Endothelial cell of umbilical vein (primary cell): ENCODE results near the gene CCR2. TPM values are rescaled to one million over a fixed set of nuclear protein-coding genes. Genes with fewer than 3 reads are reported as not detected.

Experiments used
- BruUV-seq: library from RNA; stranded (reverse); fragments of 400-500 nt; replicated peaks from 2 replicates; lab custom pipeline; 2021; lab: Mats Ljungman, UMichigan
- CTCF ChIA-PET: fragments of 300-600, 350-600 bp; sonication (Branson Sonifier 250); formaldehyde crosslinking; loops from one replicate; lab custom pipeline; 2021; ENCODE audit warnings: antibody characterized with exemption, inconsistent platforms; lab: Charles Lee
- POLR2A ChIA-PET: fragments of 300-600, 350-600 bp; sonication (Branson Sonifier 250); formaldehyde crosslinking; loops from one replicate; lab custom pipeline; 2021; ENCODE audit warnings: antibody characterized with exemption, inconsistent platforms; lab: Charles Lee
- DNase-seq: peaks from one replicate; pipeline ENCODE4 v3.0.0-alpha.2; 2011; ENCODE audit warnings: low read depth, low spot score
- FAIRE-seq: peaks from 2 replicates; lab custom pipeline; 2011; peaks lifted over from hg19 to GRCh38; lab: Jason Lieb, UNC
- H2AFZ ChIP-seq: 2 replicates; pipeline ENCODE4 v1.6.0; 2012; ENCODE audit warnings: low read depth, low read length, control low read depth, inconsistent platforms
- H3K27ac ChIP-seq: 2 replicates; pipeline ENCODE4 v1.5.1; 2011; ENCODE audit warnings: low read depth, mild to moderate bottlenecking, control low read depth, low read length, moderate library complexity; ENCODE audit not compliant: insufficient read depth
- H3K27me3 ChIP-seq, 2 experiments: 2 replicates each; pipeline versions ENCODE4 v1.6.0 to v1.6.1; 2011; ENCODE audit warnings: low read length in 2 of 2, mixed read lengths in 1 of 2; ENCODE audit not compliant: control insufficient read depth in 2 of 2, insufficient read depth in 2 of 2
- H3K36me3 ChIP-seq, 2 experiments: 2 replicates in 1 of 2; 3 replicates in 1 of 2; pipeline ENCODE4 v1.5.1; 2011; ENCODE audit warnings: low read length in 2 of 2, mild to moderate bottlenecking in 1 of 2, moderate library complexity in 1 of 2; ENCODE audit not compliant: control insufficient read depth in 2 of 2, insufficient read depth in 2 of 2; ENCODE audit errors: extremely low read depth in 1 of 2
- H3K4me1 ChIP-seq: 3 replicates; pipeline ENCODE4 v1.5.1; 2011; ENCODE audit warnings: mild to moderate bottlenecking, low read length; ENCODE audit not compliant: control insufficient read depth, insufficient read depth; ENCODE audit errors: extremely low read depth
- H3K4me2 ChIP-seq: 2 replicates; pipeline ENCODE4 v1.6.1; 2011; ENCODE audit warnings: low read length, control low read depth, mixed read lengths; ENCODE audit not compliant: insufficient read depth
- H3K4me3 ChIP-seq, 3 experiments: fragments of 200-600 bp in 1 of 3; sonication (generic), shearing (Covaris generic) in 1 of 3; replicated peaks in 1 of 3; 2 replicates each; pipeline ENCODE4 v1.5.1; 2011 to 2016; ENCODE audit warnings: control low read depth in 3 of 3, low read length in 3 of 3, mild to moderate bottlenecking in 2 of 3, inconsistent platforms in 1 of 3, low read depth in 1 of 3, moderate library complexity in 1 of 3; ENCODE audit not compliant: insufficient read depth in 1 of 3
- H3K79me2 ChIP-seq: 2 replicates; pipeline ENCODE4 v1.6.0; 2012; ENCODE audit warnings: low read length, inconsistent platforms; ENCODE audit not compliant: control insufficient read depth, insufficient read depth
- H3K9ac ChIP-seq: replicated peaks from 2 replicates; pipeline ENCODE3; 2011; ENCODE audit warnings: low read length, control low read depth; ENCODE audit not compliant: insufficient read depth; ENCODE audit errors: extremely low read depth
- H3K9me1 ChIP-seq: replicated peaks from 3 replicates; pipeline ENCODE4 v1.6.0; 2011; ENCODE audit warnings: mild to moderate bottlenecking, low read length; ENCODE audit not compliant: control insufficient read depth, insufficient read depth; ENCODE audit errors: extremely low read depth
- H3K9me3 ChIP-seq: replicated peaks from 2 replicates; pipeline ENCODE4 v1.5.1; 2012; ENCODE audit warnings: low read length, inconsistent platforms; ENCODE audit not compliant: control insufficient read depth, insufficient read depth
- H4K20me1 ChIP-seq: replicated peaks from 2 replicates; pipeline ENCODE3; 2011; ENCODE audit warnings: mild to moderate bottlenecking, low read length; ENCODE audit not compliant: control insufficient read depth, insufficient read depth; ENCODE audit errors: extremely low read depth
- EZH2 ChIP-seq: IDR thresholded peaks from 2 replicates; pipeline ENCODE4 v1.6.1; 2012; ENCODE audit warnings: borderline replicate concordance, low read depth, mild to moderate bottlenecking, moderate library complexity, low read length, inconsistent platforms; ENCODE audit not compliant: severe bottlenecking
- FOS ChIP-seq: IDR thresholded peaks from 2 replicates; pipeline ENCODE4 v1.6.1; 2011; ENCODE audit warnings: mild to moderate bottlenecking, low read length, moderate library complexity, borderline replicate concordance; ENCODE audit not compliant: insufficient read depth
- JUN ChIP-seq: IDR thresholded peaks from 2 replicates; pipeline ENCODE4 v1.6.1; 2011; ENCODE audit warnings: borderline replicate concordance, low read depth; ENCODE audit not compliant: insufficient read length, insufficient read depth
- MAX ChIP-seq: IDR thresholded peaks from 2 replicates; pipeline ENCODE4 v1.6.1; 2011; ENCODE audit not compliant: insufficient read depth, insufficient read length
- POLR2A ChIP-seq: IDR thresholded peaks from 2 replicates; pipeline ENCODE4 v1.6.1; 2012; ENCODE audit warnings: low read depth, mild to moderate bottlenecking, control low read depth, low read length
- dilution Hi-C: fragments of 300-500 bp; cut with MboI; formaldehyde crosslinking; loops from one replicate; pipeline ENCODE4 v1.15.0; 2019; ENCODE audit warnings: low sequenced_read_pairs; ENCODE audit not compliant: extremely low pct_ligation_motif_present
- intact Hi-C: fragments of 100-400 bp; cut with micrococcal nuclease; formaldehyde crosslinking; loops from one replicate; pipeline ENCODE4 v1.10.0; 2022
- polyA plus RNA-seq, 4 experiments: library from polyadenylated mRNA; depleted of rRNA in 3 of 4; stranded (reverse) in 3 of 4; unstranded in 1 of 4; fragments of >200 nt; gene quantifications; 2 replicates each; pipeline versions ENCODE4 v1.2.1 to v1.2.3, GENCODE V29; 2011 to 2012; ENCODE audit warnings: missing spikeins in 1 of 4
- total RNA-seq: library from RNA; stranded (reverse); gene quantifications from 2 replicates; pipeline ENCODE4 v1.2.3, GENCODE V29; 2021
- TF ChIP-seq, protein P1 (sequence below), 2 donors: IDR thresholded peaks; 1 replicate in 1 of 2; 2 replicates in 1 of 2; pipeline ENCODE4 v1.5.1; 2011; ENCODE audit warnings: low read length in 2 of 2, mild to moderate bottlenecking in 2 of 2, moderate library complexity in 2 of 2, control low read depth in 1 of 2, inconsistent platforms in 1 of 2, low read depth in 1 of 2; ENCODE audit not compliant: insufficient read depth in 1 of 2; ENCODE audit errors: extremely low read depth in 1 of 2

Gene CCR2
- total and polyA plus RNA-seq, 2 donors (not counting 3 experiments of a cell fraction or from before 2014, with no cell fraction given) = not detected

DNA sequence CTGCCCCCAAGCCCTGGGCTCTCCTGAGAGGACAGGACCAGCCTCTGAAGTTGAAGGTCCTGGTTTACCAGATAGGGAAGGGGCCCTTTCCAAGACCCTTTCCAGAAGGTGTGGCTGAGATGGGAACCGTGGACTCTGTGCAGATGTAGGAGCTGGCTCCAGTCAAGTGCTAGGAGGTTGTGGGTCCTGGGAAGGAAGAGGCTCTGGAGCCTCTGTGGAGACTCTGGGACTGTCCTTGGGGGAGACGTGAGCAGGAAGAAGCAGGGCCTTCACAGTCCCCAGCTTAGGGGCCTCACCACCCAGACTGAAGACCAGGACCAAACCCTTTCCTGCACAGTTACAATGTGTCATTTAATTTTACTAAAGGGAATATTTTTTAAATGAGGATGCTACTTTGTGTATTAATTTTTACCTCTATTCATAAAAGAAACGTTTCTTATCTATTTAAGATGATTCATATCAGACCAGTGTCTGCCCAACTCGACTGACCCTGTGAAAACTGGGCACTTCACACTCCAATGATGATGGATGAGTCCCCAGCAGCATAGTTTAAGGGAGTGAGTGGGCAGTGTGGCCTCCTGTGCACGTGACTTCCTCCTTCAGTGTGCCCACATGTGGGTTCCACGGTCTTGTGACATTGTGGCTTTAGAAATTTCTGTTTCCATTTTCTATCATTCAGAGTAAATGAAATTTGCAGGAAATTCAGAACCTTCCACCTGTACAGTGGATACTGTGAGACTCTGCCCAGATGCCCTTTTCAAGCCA is 42.0 kb downstream of the CCR2 start:
- TF ChIP-seq FOS (no peak), EZH2 (no peak), POLR2A (no peak), JUN (no peak), MAX (no peak)
- TF ChIP-seq, protein P1, sequence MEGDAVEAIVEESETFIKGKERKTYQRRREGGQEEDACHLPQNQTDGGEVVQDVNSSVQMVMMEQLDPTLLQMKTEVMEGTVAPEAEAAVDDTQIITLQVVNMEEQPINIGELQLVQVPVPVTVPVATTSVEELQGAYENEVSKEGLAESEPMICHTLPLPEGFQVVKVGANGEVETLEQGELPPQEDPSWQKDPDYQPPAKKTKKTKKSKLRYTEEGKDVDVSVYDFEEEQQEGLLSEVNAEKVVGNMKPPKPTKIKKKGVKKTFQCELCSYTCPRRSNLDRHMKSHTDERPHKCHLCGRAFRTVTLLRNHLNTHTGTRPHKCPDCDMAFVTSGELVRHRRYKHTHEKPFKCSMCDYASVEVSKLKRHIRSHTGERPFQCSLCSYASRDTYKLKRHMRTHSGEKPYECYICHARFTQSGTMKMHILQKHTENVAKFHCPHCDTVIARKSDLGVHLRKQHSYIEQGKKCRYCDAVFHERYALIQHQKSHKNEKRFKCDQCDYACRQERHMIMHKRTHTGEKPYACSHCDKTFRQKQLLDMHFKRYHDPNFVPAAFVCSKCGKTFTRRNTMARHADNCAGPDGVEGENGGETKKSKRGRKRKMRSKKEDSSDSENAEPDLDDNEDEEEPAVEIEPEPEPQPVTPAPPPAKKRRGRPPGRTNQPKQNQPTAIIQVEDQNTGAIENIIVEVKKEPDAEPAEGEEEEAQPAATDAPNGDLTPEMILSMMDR (IDR thresholded peaks at IDR 0.05; ENCODE audit: extremely low read depth in 1 of 2, insufficient read depth in 1 of 2, low read depth in 1 of 2, low read length in 2 of 2) = no peak
- intact Hi-C loops = no loop called here
- Histone ChIP-seq H2AFZ (no peak overlapping the region), H3K4me1 (peaks cover 12% of the 10 kb centered on the region), H3K4me2 (no peak overlapping the region), H3K27me3 (no peaks in the 10 kb centered on the region), H4K20me1 (no peaks in the 10 kb centered on the region), H3K9me3 (no peaks in the 10 kb centered on the region), H3K4me3 (no peak overlapping the region), H3K79me2 (no peaks in the 10 kb centered on the region), H3K9ac (no peak overlapping the region), H3K27ac (no peak overlapping the region), H3K36me3 (no peaks in the 10 kb centered on the region), H3K9me1 (no peaks in the 10 kb centered on the region)
- no peak for FAIRE-seq
- dilution Hi-C loops = no loop called here
- CTCF ChIA-PET = interaction anchor here (1.2 kb wide), 1 partner anchor 31 kb away, joined by 3 read pairs; no protein-coding TSS in a partner anchor
- no TSS peak for BruUV-seq
- POLR2A ChIA-PET = no interaction called here
- no peak for DNase-seq
